GM10266 (cell line): ENCODE measurements around the gene TSPAN6.

ENCODE experiments used
- DNase-seq: peaks from one replicate; pipeline ENCODE4 v3.0.0; 2012; ENCODE audit errors: extremely low spot score
- TF ChIP-seq, protein P1 (sequence below): IDR thresholded peaks from 2 replicates; pipeline ENCODE4 v1.5.1; 2012; ENCODE audit warnings: mild to moderate bottlenecking, low read depth; ENCODE audit not compliant: control insufficient read depth, insufficient read depth; ENCODE audit errors: missing control alignments

Gene TSPAN6

GRCh38 chrX:100674705-100675104 lies 38.1 kb upstream of the TSPAN6 start:
- no peak for DNase-seq
- TF ChIP-seq, protein P1, sequence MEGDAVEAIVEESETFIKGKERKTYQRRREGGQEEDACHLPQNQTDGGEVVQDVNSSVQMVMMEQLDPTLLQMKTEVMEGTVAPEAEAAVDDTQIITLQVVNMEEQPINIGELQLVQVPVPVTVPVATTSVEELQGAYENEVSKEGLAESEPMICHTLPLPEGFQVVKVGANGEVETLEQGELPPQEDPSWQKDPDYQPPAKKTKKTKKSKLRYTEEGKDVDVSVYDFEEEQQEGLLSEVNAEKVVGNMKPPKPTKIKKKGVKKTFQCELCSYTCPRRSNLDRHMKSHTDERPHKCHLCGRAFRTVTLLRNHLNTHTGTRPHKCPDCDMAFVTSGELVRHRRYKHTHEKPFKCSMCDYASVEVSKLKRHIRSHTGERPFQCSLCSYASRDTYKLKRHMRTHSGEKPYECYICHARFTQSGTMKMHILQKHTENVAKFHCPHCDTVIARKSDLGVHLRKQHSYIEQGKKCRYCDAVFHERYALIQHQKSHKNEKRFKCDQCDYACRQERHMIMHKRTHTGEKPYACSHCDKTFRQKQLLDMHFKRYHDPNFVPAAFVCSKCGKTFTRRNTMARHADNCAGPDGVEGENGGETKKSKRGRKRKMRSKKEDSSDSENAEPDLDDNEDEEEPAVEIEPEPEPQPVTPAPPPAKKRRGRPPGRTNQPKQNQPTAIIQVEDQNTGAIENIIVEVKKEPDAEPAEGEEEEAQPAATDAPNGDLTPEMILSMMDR, result no peak

DNA sequence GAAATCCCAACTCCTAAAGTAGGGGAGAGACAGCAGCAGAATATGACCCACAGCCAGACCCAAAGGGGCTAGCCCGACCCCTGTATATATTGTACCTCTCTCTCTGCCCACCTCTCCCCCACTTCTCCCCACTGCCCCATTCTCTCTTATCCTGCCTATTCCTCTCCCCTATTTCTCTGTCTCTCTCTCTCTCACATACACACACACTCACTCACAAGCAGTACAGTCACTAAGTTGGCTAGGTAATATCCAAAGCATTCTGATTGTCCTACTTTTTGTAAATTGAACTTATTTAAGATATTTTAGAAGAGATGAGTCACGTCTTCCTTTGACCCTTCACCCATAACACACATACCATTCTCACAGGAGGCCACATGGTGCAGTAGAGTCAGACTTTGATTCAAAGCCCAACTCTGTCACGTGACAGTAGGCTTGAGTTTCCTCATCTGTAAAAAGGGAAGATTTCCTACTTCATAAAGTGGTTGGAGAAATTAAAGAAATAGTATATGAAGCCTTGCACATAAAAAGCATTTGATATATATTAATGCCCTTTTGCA lies 36.9 kb upstream of the TSPAN6 start:
- TF ChIP-seq, protein P1, result no peak
- no peak for DNase-seq

DNA sequence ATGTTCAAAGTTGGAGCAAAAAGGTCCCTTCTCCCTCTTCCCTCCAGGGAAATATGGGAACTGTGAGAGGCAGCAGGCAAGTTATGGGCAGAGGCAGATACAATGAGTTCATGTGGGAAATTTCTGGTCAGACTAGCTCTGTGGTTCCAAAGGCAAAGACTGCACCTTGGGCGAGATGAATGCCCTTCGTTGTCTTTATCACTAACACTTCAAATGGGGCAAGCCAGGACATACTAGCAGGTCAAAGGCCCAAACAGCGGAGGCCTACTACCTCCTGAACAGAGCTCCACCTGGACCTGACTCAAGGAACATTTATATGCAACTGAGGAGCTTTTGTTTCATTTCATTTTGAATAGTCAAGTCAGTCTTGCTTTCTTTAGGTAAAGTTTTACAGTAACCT lies 36.4 kb upstream of the TSPAN6 start:
- TF ChIP-seq, protein P1, result no peak
- DNase-seq, result no peak

GRCh38 chrX:100663642-100664041 lies 27.0 kb upstream of the TSPAN6 start:
- TF ChIP-seq, protein P1, result no peak
- DNase-seq, result no peak

DNA sequence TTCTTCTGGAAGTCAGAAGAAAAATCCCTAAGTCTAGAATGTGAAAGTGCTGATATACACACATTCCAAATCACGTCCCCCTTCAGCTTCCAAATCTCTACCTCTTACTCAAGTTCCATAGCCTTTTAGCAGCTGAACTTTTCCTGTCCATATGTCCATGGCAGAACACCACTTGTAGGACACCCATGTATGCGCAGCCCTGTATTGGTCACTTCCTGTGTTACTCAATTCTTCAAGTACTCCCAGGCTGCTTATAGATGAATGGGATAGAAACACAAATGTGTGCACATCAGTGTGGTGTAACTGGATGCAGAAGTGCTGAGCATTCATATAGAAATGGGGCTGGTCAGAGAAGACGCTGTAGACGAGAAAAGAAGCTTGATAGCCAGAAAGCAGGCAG lies 26.2 kb upstream of the TSPAN6 start:
- TF ChIP-seq, protein P1, result no peak
- no peak for DNase-seq

DNA sequence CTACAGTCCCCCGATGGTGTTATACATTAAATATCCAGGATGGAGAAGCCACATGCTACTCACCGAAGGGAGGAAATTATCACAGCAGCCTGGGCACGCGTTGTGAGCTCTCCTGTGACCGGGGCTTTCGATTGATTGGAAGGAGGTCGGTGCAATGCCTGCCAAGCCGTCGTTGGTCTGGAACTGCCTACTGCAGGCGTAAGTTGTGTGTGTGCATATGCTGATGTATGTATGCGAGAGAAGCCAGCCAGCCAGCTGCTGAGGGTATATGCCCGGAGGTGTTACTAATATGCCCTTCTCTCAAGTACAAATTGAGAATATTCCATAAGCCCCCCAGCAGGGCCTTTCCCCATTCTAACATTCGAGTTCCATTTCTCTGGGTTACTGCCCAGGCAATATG lies 25.6 kb upstream of the TSPAN6 start:
- no peak for DNase-seq
- TF ChIP-seq, protein P1, result no peak

- TF ChIP-seq, protein P1, result no peak
- DNase-seq, result no peak
Observed at GRCh38 chrX:100659431-100660137, 23.0 kb upstream of the TSPAN6 start.
